H9 (cell line): Measurements from ENCODE around the gene GAREM2. TPM values are rescaled to one million over a fixed set of nuclear protein-coding genes. Genes with fewer than 3 reads are reported as not detected.

Source experiments
- DNase-seq: peaks from one replicate; pipeline ENCODE4 v3.0.0-alpha.2; 2017
- H2AFZ ChIP-seq: one replicate; pipeline ENCODE4 v1.6.1; 2013; ENCODE audit warnings: mild to moderate bottlenecking, low read length, control low read depth, moderate library complexity
- H2AK5ac ChIP-seq: 2 replicates; pipeline ENCODE4 v1.6.1; 2013; ENCODE audit warnings: low read length, control low read depth, mixed read lengths; ENCODE audit not compliant: insufficient read length
- H2BK120ac ChIP-seq: one replicate; pipeline ENCODE4 v1.6.1; 2013; ENCODE audit warnings: low read depth, mild to moderate bottlenecking, low read length, control low read depth, inconsistent platforms; ENCODE audit not compliant: poor library complexity, severe bottlenecking
- H2BK12ac ChIP-seq: 2 replicates; pipeline ENCODE4 v1.6.1; 2013; ENCODE audit warnings: low read length, control low read depth, mixed read lengths, low read depth; ENCODE audit not compliant: insufficient read length
- H2BK15ac ChIP-seq: 2 replicates; pipeline ENCODE4 v1.6.1; 2013; ENCODE audit warnings: low read depth, low read length, control low read depth
- H2BK20ac ChIP-seq: one replicate; pipeline ENCODE4 v1.6.1; 2013; ENCODE audit warnings: low read depth, mild to moderate bottlenecking, low read length, control low read depth, inconsistent platforms; ENCODE audit not compliant: poor library complexity, severe bottlenecking
- H2BK5ac ChIP-seq: 2 replicates; pipeline ENCODE4 v1.6.1; 2013; ENCODE audit warnings: low read length, control low read depth, mixed read lengths; ENCODE audit not compliant: insufficient read length
- H3K14ac ChIP-seq: 2 replicates; pipeline ENCODE4 v1.6.1; 2013; ENCODE audit warnings: low read length, control low read depth; ENCODE audit not compliant: insufficient read depth
- H3K18ac ChIP-seq: 2 replicates; pipeline ENCODE4 v1.6.1; 2013; ENCODE audit warnings: low read depth, mild to moderate bottlenecking, mixed read lengths, low read length, control low read depth; ENCODE audit not compliant: insufficient read length
- H3K23ac ChIP-seq: 2 replicates; pipeline ENCODE4 v1.6.1; 2013; ENCODE audit warnings: low read length, control low read depth, mixed read lengths, low read depth; ENCODE audit not compliant: insufficient read length
- H3K23me2 ChIP-seq: 2 replicates; pipeline ENCODE4 v1.6.1; 2013; ENCODE audit warnings: low read depth, mild to moderate bottlenecking, mixed read lengths, low read length, control low read depth; ENCODE audit not compliant: insufficient read length, poor library complexity, severe bottlenecking
- H3K27ac ChIP-seq: 2 replicates; pipeline ENCODE4 v1.5.1; 2013; ENCODE audit warnings: low read length, control low read depth, mixed read lengths, low read depth; ENCODE audit not compliant: insufficient read length
- H3K27me3 ChIP-seq: 2 replicates; pipeline ENCODE4 v1.6.1; 2013; ENCODE audit warnings: low read length, control low read depth, inconsistent platforms; ENCODE audit not compliant: insufficient read depth
- H3K4ac ChIP-seq: 2 replicates; pipeline ENCODE4 v1.6.1; 2013; ENCODE audit warnings: low read depth, mild to moderate bottlenecking, control low read depth, inconsistent platforms, low read length, moderate library complexity
- H3K4me1 ChIP-seq: 2 replicates; pipeline ENCODE4 v1.6.1; 2013; ENCODE audit warnings: low read length, control low read depth, inconsistent platforms; ENCODE audit not compliant: insufficient read depth
- H3K4me2 ChIP-seq: 2 replicates; pipeline ENCODE4 v1.6.1; 2013; ENCODE audit warnings: low read length, control low read depth, mixed read lengths; ENCODE audit not compliant: insufficient read length, insufficient read depth
- H3K56ac ChIP-seq: 2 replicates; pipeline ENCODE4 v1.6.1; 2013; ENCODE audit warnings: low read depth, mild to moderate bottlenecking, mixed read lengths, low read length, control low read depth; ENCODE audit not compliant: insufficient read length
- H3K79me1 ChIP-seq: 2 replicates; pipeline ENCODE4 v1.6.1; 2013; ENCODE audit warnings: low read depth, mild to moderate bottlenecking, moderate library complexity, low read length, control low read depth, inconsistent platforms; ENCODE audit not compliant: insufficient read depth, poor library complexity, severe bottlenecking
- H3K79me2 ChIP-seq: 2 replicates; pipeline ENCODE4 v1.6.1; 2013; ENCODE audit warnings: low read length, control low read depth, inconsistent platforms; ENCODE audit not compliant: insufficient read depth
- H3K9ac ChIP-seq: 2 replicates; pipeline ENCODE4 v1.6.1; 2013; ENCODE audit warnings: low read length, control low read depth, mixed read lengths; ENCODE audit not compliant: insufficient read length; ENCODE audit errors: extremely low read depth
- H3K9me3 ChIP-seq: one replicate; pipeline ENCODE4 v1.6.1; 2013; ENCODE audit warnings: low read depth, low read length, inconsistent platforms; ENCODE audit not compliant: control insufficient read depth
- H3T11ph ChIP-seq: one replicate; pipeline ENCODE4 v1.6.1; 2013; ENCODE audit warnings: mild to moderate bottlenecking, low read length, control low read depth, inconsistent platforms
- H4K20me1 ChIP-seq: one replicate; pipeline ENCODE4 v1.6.1; 2013; ENCODE audit not compliant: control insufficient read depth, insufficient read length, insufficient read depth
- H4K5ac ChIP-seq: 2 replicates; pipeline ENCODE4 v1.6.1; 2013; ENCODE audit warnings: low read depth, mild to moderate bottlenecking, mixed read lengths, low read length, control low read depth; ENCODE audit not compliant: insufficient read length
- H4K8ac ChIP-seq: replicated peaks from 2 replicates; pipeline ENCODE4 v1.6.1; 2013; ENCODE audit warnings: low read length, control low read depth, mixed read lengths, low read depth; ENCODE audit not compliant: insufficient read length
- H4K91ac ChIP-seq: 2 replicates; pipeline ENCODE4 v1.6.1; 2013; ENCODE audit warnings: low read depth, mild to moderate bottlenecking, moderate library complexity, mixed read lengths, low read length, control low read depth; ENCODE audit not compliant: insufficient read length
- H3K27ac Mint-ChIP-seq, 3 experiments: 2 replicates in 2 of 3; 3 replicates in 1 of 3; pipeline ENCODE4 v1.8.0; 2020 to 2021; ENCODE audit warnings: mixed read lengths in 3 of 3, mild to moderate bottlenecking in 1 of 3, moderate library complexity in 1 of 3
- H3K27me3 Mint-ChIP-seq: 2 replicates; pipeline ENCODE4 v1.8.0; 2021; ENCODE audit warnings: low read depth, mild to moderate bottlenecking, moderate library complexity, mixed read lengths
- H3K36me3 Mint-ChIP-seq, 3 experiments: 2 replicates in 2 of 3; 3 replicates in 1 of 3; pipeline ENCODE4 v1.8.0; 2020 to 2021; ENCODE audit warnings: low read depth in 3 of 3, mixed read lengths in 3 of 3; ENCODE audit not compliant: insufficient read depth in 1 of 3
- H3K4me1 Mint-ChIP-seq, 2 experiments: 2 replicates each; pipeline ENCODE4 v1.8.0; 2020; ENCODE audit warnings: mixed read lengths in 2 of 2
- H3K4me3 Mint-ChIP-seq, 2 experiments: 2 replicates in 1 of 2; 3 replicates in 1 of 2; pipeline ENCODE4 v1.8.0; 2020 to 2021; ENCODE audit warnings: mild to moderate bottlenecking in 2 of 2, mixed read lengths in 2 of 2, moderate library complexity in 1 of 2
- H3K9me3 Mint-ChIP-seq, 2 experiments: 2 replicates in 1 of 2; 3 replicates in 1 of 2; pipeline ENCODE4 v1.8.0; 2020; ENCODE audit warnings: mild to moderate bottlenecking in 2 of 2, mixed read lengths in 2 of 2, moderate library complexity in 1 of 2
- WGBS: extraction: QIAGEN DNeasy Blood & Tissue Kit; methylation state at CpG from one replicate; pipeline ENCODE4 v1.1.7; 2013; ENCODE audit warnings: missing lambda C conversion rate, low lambda C conversion rate, mixed read lengths; ENCODE audit not compliant: insufficient read length; ENCODE audit errors: extremely low coverage; 5-methylcytosine and 5-hydroxymethylcytosine counted together
- total RNA-seq: library from RNA; stranded (reverse); gene quantifications from 2 replicates; pipeline ENCODE4 v1.2.1, GENCODE V29; 2021
- TF ChIP-seq, protein P1 (sequence below): fragments of 200-600 bp; sonication (generic); conservative IDR thresholded peaks from 3 replicates; pipeline ENCODE4 v1.8.0; 2021; ENCODE audit warnings: antibody characterized with exemption, mild to moderate bottlenecking

The GAREM2 gene
- total RNA-seq, 1 experiment from 2014 or later: 14.4 TPM

GRCh38 chr2:26215833-26216232, 42.9 kb downstream of the GAREM2 start:
- H3K27me3 ChIP-seq: no peaks in the 10 kb centered on the region
- TF ChIP-seq, protein P1, sequence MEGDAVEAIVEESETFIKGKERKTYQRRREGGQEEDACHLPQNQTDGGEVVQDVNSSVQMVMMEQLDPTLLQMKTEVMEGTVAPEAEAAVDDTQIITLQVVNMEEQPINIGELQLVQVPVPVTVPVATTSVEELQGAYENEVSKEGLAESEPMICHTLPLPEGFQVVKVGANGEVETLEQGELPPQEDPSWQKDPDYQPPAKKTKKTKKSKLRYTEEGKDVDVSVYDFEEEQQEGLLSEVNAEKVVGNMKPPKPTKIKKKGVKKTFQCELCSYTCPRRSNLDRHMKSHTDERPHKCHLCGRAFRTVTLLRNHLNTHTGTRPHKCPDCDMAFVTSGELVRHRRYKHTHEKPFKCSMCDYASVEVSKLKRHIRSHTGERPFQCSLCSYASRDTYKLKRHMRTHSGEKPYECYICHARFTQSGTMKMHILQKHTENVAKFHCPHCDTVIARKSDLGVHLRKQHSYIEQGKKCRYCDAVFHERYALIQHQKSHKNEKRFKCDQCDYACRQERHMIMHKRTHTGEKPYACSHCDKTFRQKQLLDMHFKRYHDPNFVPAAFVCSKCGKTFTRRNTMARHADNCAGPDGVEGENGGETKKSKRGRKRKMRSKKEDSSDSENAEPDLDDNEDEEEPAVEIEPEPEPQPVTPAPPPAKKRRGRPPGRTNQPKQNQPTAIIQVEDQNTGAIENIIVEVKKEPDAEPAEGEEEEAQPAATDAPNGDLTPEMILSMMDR: no peak
- no peak overlapping the region for H2BK20ac ChIP-seq
- Mint-ChIP-seq H3K4me1 (no peaks in the 10 kb centered on the region), H3K9me3 (no peaks in the 10 kb centered on the region), H3K36me3 (peaks cover 9 to 61% (median 42%) of the 10 kb centered on the region in 3 experiments; a peak in 6 of 7 replicates), H3K27me3 (no peaks in the 10 kb centered on the region), H3K27ac (no peak overlapping the region), H3K4me3 (no peak overlapping the region)
- no peak overlapping the region for H4K91ac ChIP-seq
- no peak overlapping the region for H3K14ac ChIP-seq
- no peak overlapping the region for H2BK12ac ChIP-seq
- H3K23me2 ChIP-seq: no peaks in the 10 kb centered on the region
- no peak overlapping the region for H3T11ph ChIP-seq
- H3K4ac ChIP-seq: no peak overlapping the region
- H4K5ac ChIP-seq: no peak overlapping the region
- no peaks in the 10 kb centered on the region for H4K20me1 ChIP-seq
- no peak overlapping the region for H2BK5ac ChIP-seq
- no peaks in the 10 kb centered on the region for H3K9me3 ChIP-seq
- no peak overlapping the region for H3K56ac ChIP-seq
- H4K8ac ChIP-seq: no peak overlapping the region
- no peak overlapping the region for H3K18ac ChIP-seq
- no peaks in the 10 kb centered on the region for H3K4me1 ChIP-seq
- H2BK15ac ChIP-seq: no peak overlapping the region
- H2AK5ac ChIP-seq: no peak overlapping the region
- no peak overlapping the region for H3K9ac ChIP-seq
- no peak overlapping the region for H3K27ac ChIP-seq
- peaks cover 6% of the 10 kb centered on the region for H3K79me1 ChIP-seq
- H3K4me2 ChIP-seq: no peak overlapping the region
- H3K23ac ChIP-seq: no peak overlapping the region
- H2AFZ ChIP-seq: no peak overlapping the region
- H3K79me2 ChIP-seq: no peaks in the 10 kb centered on the region
- DNase-seq: no peak
- WGBS: no CpG with 5 or more reads among the region's 1 CpG
- H2BK120ac ChIP-seq: no peak overlapping the region
